K562 (cell line): ENCODE results near the gene FRMD4A.

Experiments used
- BHLHE40 ChIP-seq: IDR thresholded peaks from 2 replicates; pipeline ENCODE4 v1.6.1; 2011; ENCODE audit warnings: low read length, improper control_type of control experiment
- CBX8 ChIP-seq: fragments of 200-600 bp; sonication (generic); IDR thresholded peaks from 2 replicates; pipeline ENCODE4 v1.6.1; 2012; ENCODE audit warnings: borderline replicate concordance, mixed run types, low read depth, mild to moderate bottlenecking, moderate library complexity, mixed read lengths, low read length, control low read depth, inconsistent platforms; ENCODE audit not compliant: poor library complexity, severe bottlenecking; ENCODE audit errors: extremely low read depth
- HBP1 ChIP-seq: fragments of 450-650 bp; formaldehyde crosslinking; IDR thresholded peaks from 2 replicates; pipeline ENCODE4 v1.4.0; 2022; ENCODE audit warnings: missing genetic modification characterization
- IRF2 ChIP-seq: sonication (generic); formaldehyde crosslinking; IDR thresholded peaks from 2 replicates; pipeline ENCODE4 v1.8.1; 2022; ENCODE audit warnings: mild to moderate bottlenecking, missing genetic modification reagents
- JUN ChIP-seq, 2 experiments: sonication (generic) in 1 of 2; formaldehyde crosslinking in 1 of 2; IDR thresholded peaks; 2 replicates each; pipeline versions ENCODE4 v1.6.1 to v1.8.0; 2012 to 2022; ENCODE audit warnings: borderline replicate concordance in 2 of 2, mild to moderate bottlenecking in 2 of 2, improper control_type of control experiment in 1 of 2, low read depth in 1 of 2, low read length in 1 of 2, missing genetic modification reagents in 1 of 2
- MCM3 ChIP-seq: fragments of 450-650 bp; IDR thresholded peaks from 2 replicates; pipeline ENCODE4 v1.6.1; 2016
- MXI1 ChIP-seq: IDR thresholded peaks from 2 replicates; pipeline ENCODE4 v1.6.1; 2011; ENCODE audit warnings: low read depth, mild to moderate bottlenecking, improper control_type of control experiment, low read length
- TF ChIP-seq, protein P1 (sequence below), 3 experiments: IDR thresholded peaks in 2 of 3; conservative IDR thresholded peaks in 1 of 3; 2 replicates each; pipeline ENCODE4 v1.5.1; 2011 to 2012; ENCODE audit warnings: low read length in 3 of 3, mild to moderate bottlenecking in 3 of 3, control low read depth in 2 of 3, improper control_type of control experiment in 1 of 3, inconsistent platforms in 1 of 3, low read depth in 1 of 3, mixed read lengths in 1 of 3, moderate library complexity in 1 of 3; ENCODE audit not compliant: insufficient read depth in 2 of 3

- no peak for TF ChIP-seq CBX8
- no peak for TF ChIP-seq JUN (IDR thresholded peaks at IDR 0.05; ENCODE audit: borderline replicate concordance, low read depth, low read length)
- TF ChIP-seq JUN (CRISPR knock-in tag; IDR thresholded peaks at IDR 0.05; ENCODE audit: borderline replicate concordance) = no peak
- TF ChIP-seq IRF2 (CRISPR knock-in tag) = no peak
- no peak for TF ChIP-seq MXI1
- no peak for TF ChIP-seq BHLHE40
- TF ChIP-seq, protein P1, sequence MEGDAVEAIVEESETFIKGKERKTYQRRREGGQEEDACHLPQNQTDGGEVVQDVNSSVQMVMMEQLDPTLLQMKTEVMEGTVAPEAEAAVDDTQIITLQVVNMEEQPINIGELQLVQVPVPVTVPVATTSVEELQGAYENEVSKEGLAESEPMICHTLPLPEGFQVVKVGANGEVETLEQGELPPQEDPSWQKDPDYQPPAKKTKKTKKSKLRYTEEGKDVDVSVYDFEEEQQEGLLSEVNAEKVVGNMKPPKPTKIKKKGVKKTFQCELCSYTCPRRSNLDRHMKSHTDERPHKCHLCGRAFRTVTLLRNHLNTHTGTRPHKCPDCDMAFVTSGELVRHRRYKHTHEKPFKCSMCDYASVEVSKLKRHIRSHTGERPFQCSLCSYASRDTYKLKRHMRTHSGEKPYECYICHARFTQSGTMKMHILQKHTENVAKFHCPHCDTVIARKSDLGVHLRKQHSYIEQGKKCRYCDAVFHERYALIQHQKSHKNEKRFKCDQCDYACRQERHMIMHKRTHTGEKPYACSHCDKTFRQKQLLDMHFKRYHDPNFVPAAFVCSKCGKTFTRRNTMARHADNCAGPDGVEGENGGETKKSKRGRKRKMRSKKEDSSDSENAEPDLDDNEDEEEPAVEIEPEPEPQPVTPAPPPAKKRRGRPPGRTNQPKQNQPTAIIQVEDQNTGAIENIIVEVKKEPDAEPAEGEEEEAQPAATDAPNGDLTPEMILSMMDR (IDR thresholded peaks at IDR 0.05 in 2 of 3, conservative IDR thresholded peaks at IDR 0.05 in 1 of 3; ENCODE audit: insufficient read depth in 2 of 3, low read depth in 1 of 3, low read length in 3 of 3) = no peak
- TF ChIP-seq HBP1 = no peak
- no peak for TF ChIP-seq MCM3
These were observed 314.6 kb downstream of the FRMD4A start for GRCh38 chr10:14016011-14016536.
